ENCODE results near the gene CELSR3.
A peak's percentile ranks its signal among the peaks of the same experiment; 100 is the strongest.

CELSR3 gene

GRCh38 chr3:48644898-48645760, 17.6 kb downstream of the CELSR3 start:
- Histone ChIP-seq H3K9ac (ENCODE audit: low read length) (no peak overlapping the region), H3K4me3 (ENCODE audit: low read depth, low read length) (no peak overlapping the region), H3K27me3 (ENCODE audit: control insufficient read depth, insufficient read depth, low read length) (no peaks in the 10 kb centered on the region), H3K27ac (ENCODE audit: low read depth, low read length) (no peak overlapping the region), H3K9me3 (ENCODE audit: control insufficient read depth, insufficient read depth, low read depth, low read length) (no peaks in the 10 kb centered on the region), H3K36me3 (ENCODE audit: control insufficient read depth, insufficient read depth, low read length) (peaks cover 80% of the 10 kb centered on the region), H3K4me1 (ENCODE audit: control insufficient read depth, insufficient read depth, low read length) (no peaks in the 10 kb centered on the region)

GRCh38 chr3:48642605-48643004, 20.1 kb downstream of the CELSR3 start:
- H3K36me3 ChIP-seq (ENCODE audit: control insufficient read depth, insufficient read depth, low read length): peaks cover 84% of the 10 kb centered on the region
- no peak overlapping the region for H3K9ac ChIP-seq (ENCODE audit: low read length)
- no peaks in the 10 kb centered on the region for H3K27me3 ChIP-seq (ENCODE audit: control insufficient read depth, insufficient read depth, low read length)
- H3K4me1 ChIP-seq (ENCODE audit: control insufficient read depth, insufficient read depth, low read length): no peaks in the 10 kb centered on the region; the same call in 1 of the 2 replicates
- no peak overlapping the region for H3K4me3 ChIP-seq (ENCODE audit: low read depth, low read length)
- H3K9me3 ChIP-seq (ENCODE audit: control insufficient read depth, insufficient read depth, low read depth, low read length): no peaks in the 10 kb centered on the region
- no peak overlapping the region for H3K27ac ChIP-seq (ENCODE audit: low read depth, low read length)

GRCh38 chr3:48641396-48641795, 21.3 kb downstream of the CELSR3 start:
- Histone ChIP-seq H3K9me3 (ENCODE audit: control insufficient read depth, insufficient read depth, low read depth, low read length) (no peaks in the 10 kb centered on the region), H3K36me3 (ENCODE audit: control insufficient read depth, insufficient read depth, low read length) (peaks cover 78% of the 10 kb centered on the region)

GRCh38 chr3:48639944-48640606, 22.6 kb downstream of the CELSR3 start:
- Histone ChIP-seq H3K9me3 (ENCODE audit: control insufficient read depth, insufficient read depth, low read depth, low read length) (no peaks in the 10 kb centered on the region), H3K4me1 (ENCODE audit: control insufficient read depth, insufficient read depth, low read length) (peaks cover 17% of the 10 kb centered on the region), H3K4me3 (ENCODE audit: low read depth, low read length) (no peak overlapping the region), H3K36me3 (ENCODE audit: control insufficient read depth, insufficient read depth, low read length) (peaks cover 65% of the 10 kb centered on the region), H3K27me3 (ENCODE audit: control insufficient read depth, insufficient read depth, low read length) (no peaks in the 10 kb centered on the region), H3K27ac (ENCODE audit: low read depth, low read length) (no peak overlapping the region), H3K9ac (ENCODE audit: low read length) (no peak overlapping the region)

More at GRCh38 chr3:48641396-48641795, 21.3 kb downstream of the CELSR3 start:
- Histone ChIP-seq H3K4me1 (ENCODE audit: control insufficient read depth, insufficient read depth, low read length) (peaks cover 11% of the 10 kb centered on the region), H3K9ac (ENCODE audit: low read length) (no peak overlapping the region), H3K27me3 (ENCODE audit: control insufficient read depth, insufficient read depth, low read length) (no peaks in the 10 kb centered on the region), H3K27ac (ENCODE audit: low read depth, low read length) (no peak overlapping the region), H3K4me3 (ENCODE audit: low read depth, low read length) (no peak overlapping the region)

- Histone ChIP-seq H3K9me3 (ENCODE audit: control insufficient read depth, insufficient read depth, low read depth, low read length) (no peaks in the 10 kb centered on the region), H3K4me3 (ENCODE audit: low read depth, low read length) (no peak overlapping the region), H3K4me1 (ENCODE audit: control insufficient read depth, insufficient read depth, low read length) (peaks cover 24% of the 10 kb centered on the region), H3K27ac (ENCODE audit: low read depth, low read length) (no peak overlapping the region), H3K9ac (ENCODE audit: low read length) (no peak overlapping the region), H3K36me3 (ENCODE audit: control insufficient read depth, insufficient read depth, low read length) (peaks cover 54% of the 10 kb centered on the region), H3K27me3 (ENCODE audit: control insufficient read depth, insufficient read depth, low read length) (no peaks in the 10 kb centered on the region)
These were observed 25.4 kb downstream of the CELSR3 start for GRCh38 chr3:48637305-48637704.

GRCh38 chr3:48636149-48636655, 26.5 kb downstream of the CELSR3 start:
- H3K27ac ChIP-seq (ENCODE audit: low read depth, low read length): peak overlapping the region; percentile 80; the same call in 1 of the 2 replicates

GRCh38 chr3:48635222-48636021, 27.3 kb downstream of the CELSR3 start, which contains the start of gene SLC26A6:
Gene SLC26A6, minus strand, starts transcription at chr3:48635461. Its CDS starts 68 bp downstream, at chr3:48635393.
- Histone ChIP-seq H3K9me3 (ENCODE audit: control insufficient read depth, insufficient read depth, low read depth, low read length) (no peaks in the 10 kb centered on the region), H3K36me3 (ENCODE audit: control insufficient read depth, insufficient read depth, low read length) (peaks cover 54% of the 10 kb centered on the region), H3K9ac (ENCODE audit: low read length) (peak within 1 kb of the TSS; percentile 80), H3K27me3 (ENCODE audit: control insufficient read depth, insufficient read depth, low read length) (no peaks in the 10 kb centered on the region), H3K4me1 (ENCODE audit: control insufficient read depth, insufficient read depth, low read length) (peaks cover 24% of the 10 kb centered on the region), H3K27ac (ENCODE audit: low read depth, low read length) (peak within 1 kb of the TSS; percentile 80; the same call in 1 of the 2 replicates), H3K4me3 (ENCODE audit: low read depth, low read length) (peak within 1 kb of the TSS; percentile 93)

More at GRCh38 chr3:48636149-48636655, 26.5 kb downstream of the CELSR3 start:
- peak overlapping the region; percentile 93 for H3K4me3 ChIP-seq (ENCODE audit: low read depth, low read length)
- H3K9me3 ChIP-seq (ENCODE audit: control insufficient read depth, insufficient read depth, low read depth, low read length): no peaks in the 10 kb centered on the region
- peaks cover 24% of the 10 kb centered on the region for H3K4me1 ChIP-seq (ENCODE audit: control insufficient read depth, insufficient read depth, low read length)
- peaks cover 54% of the 10 kb centered on the region for H3K36me3 ChIP-seq (ENCODE audit: control insufficient read depth, insufficient read depth, low read length)
- H3K9ac ChIP-seq (ENCODE audit: low read length): peak overlapping the region; percentile 80
- no peaks in the 10 kb centered on the region for H3K27me3 ChIP-seq (ENCODE audit: control insufficient read depth, insufficient read depth, low read length)

- peak overlapping the region; percentile 54; the same call in 1 of the 2 replicates for H3K27ac ChIP-seq (ENCODE audit: low read depth, low read length)
These were observed 27.9 kb downstream of the CELSR3 start for GRCh38 chr3:48634661-48635221.

GRCh38 chr3:48633743-48634142, 28.9 kb downstream of the CELSR3 start:
- Histone ChIP-seq H3K9me3 (ENCODE audit: control insufficient read depth, insufficient read depth, low read depth, low read length) (no peaks in the 10 kb centered on the region), H3K4me3 (ENCODE audit: low read depth, low read length) (peak overlapping the region; percentile 93; the same call in 1 of the 2 replicates), H3K4me1 (ENCODE audit: control insufficient read depth, insufficient read depth, low read length) (peaks cover 24% of the 10 kb centered on the region), H3K9ac (ENCODE audit: low read length) (peak overlapping the region; percentile 36), H3K27me3 (ENCODE audit: control insufficient read depth, insufficient read depth, low read length) (no peaks in the 10 kb centered on the region), H3K36me3 (ENCODE audit: control insufficient read depth, insufficient read depth, low read length) (peaks cover 54% of the 10 kb centered on the region), H3K27ac (ENCODE audit: low read depth, low read length) (no peak overlapping the region)

More at GRCh38 chr3:48634661-48635221, 27.9 kb downstream of the CELSR3 start:
- peak overlapping the region; percentile 93 for H3K4me3 ChIP-seq (ENCODE audit: low read depth, low read length)
- peak overlapping the region; percentile 80 for H3K9ac ChIP-seq (ENCODE audit: low read length)
- H3K27me3 ChIP-seq (ENCODE audit: control insufficient read depth, insufficient read depth, low read length): no peaks in the 10 kb centered on the region
- H3K4me1 ChIP-seq (ENCODE audit: control insufficient read depth, insufficient read depth, low read length): peaks cover 24% of the 10 kb centered on the region
- peaks cover 54% of the 10 kb centered on the region for H3K36me3 ChIP-seq (ENCODE audit: control insufficient read depth, insufficient read depth, low read length)
- no peaks in the 10 kb centered on the region for H3K9me3 ChIP-seq (ENCODE audit: control insufficient read depth, insufficient read depth, low read depth, low read length)

- peaks cover 24% of the 10 kb centered on the region for H3K4me1 ChIP-seq (ENCODE audit: control insufficient read depth, insufficient read depth, low read length)
- H3K4me3 ChIP-seq (ENCODE audit: low read depth, low read length): no peak overlapping the region
- H3K9me3 ChIP-seq (ENCODE audit: control insufficient read depth, insufficient read depth, low read depth, low read length): no peaks in the 10 kb centered on the region
- no peak overlapping the region for H3K9ac ChIP-seq (ENCODE audit: low read length)
- peaks cover 59% of the 10 kb centered on the region for H3K36me3 ChIP-seq (ENCODE audit: control insufficient read depth, insufficient read depth, low read length)
- no peaks in the 10 kb centered on the region for H3K27me3 ChIP-seq (ENCODE audit: control insufficient read depth, insufficient read depth, low read length)
- no peak overlapping the region for H3K27ac ChIP-seq (ENCODE audit: low read depth, low read length)
These were observed 29.4 kb downstream of the CELSR3 start for GRCh38 chr3:48633256-48633655.

All from HUES6 (cell line).